Small intestine (tissue), 7 donors: ENCODE measurements around the gene MYO10. TPM values are rescaled to one million over a fixed set of nuclear protein-coding genes. Genes with fewer than 3 reads are reported as not detected.

Experiments used
- DNase-seq, 2 donors: peaks; one replicate each; pipeline versions ENCODE4 v3.0.0 to v3.0.0-alpha.2; 2013
- FAIRE-seq: peaks from 2 replicates; lab custom pipeline; 2012; peaks lifted over from hg19 to GRCh38; lab: Jason Lieb, UNC
- H3K27ac ChIP-seq, 3 donors: one replicate each; pipeline ENCODE4 v1.5.1; 2013; ENCODE audit warnings: low read length in 2 of 3, mild to moderate bottlenecking in 2 of 3, control low read depth in 1 of 3, inconsistent platforms in 1 of 3, low read depth in 1 of 3, moderate library complexity in 1 of 3
- H3K27me3 ChIP-seq, 3 donors: one replicate each; pipeline ENCODE4 v1.6.1; 2013; ENCODE audit warnings: low read length in 3 of 3, inconsistent platforms in 1 of 3; ENCODE audit not compliant: control insufficient read depth in 3 of 3, insufficient read depth in 3 of 3
- H3K36me3 ChIP-seq, 3 donors: one replicate each; pipeline ENCODE4 v1.6.1; 2013; ENCODE audit warnings: low read length in 3 of 3, inconsistent platforms in 1 of 3, low read depth in 1 of 3, mild to moderate bottlenecking in 1 of 3, moderate library complexity in 1 of 3; ENCODE audit not compliant: control insufficient read depth in 3 of 3, insufficient read depth in 2 of 3
- H3K4me1 ChIP-seq, 3 donors: one replicate each; pipeline ENCODE4 v1.6.1; 2013; ENCODE audit warnings: low read length in 2 of 3, inconsistent platforms in 1 of 3, low read depth in 1 of 3, mild to moderate bottlenecking in 1 of 3, moderate library complexity in 1 of 3; ENCODE audit not compliant: control insufficient read depth in 3 of 3, insufficient read depth in 2 of 3
- H3K4me3 ChIP-seq, 3 donors: one replicate each; pipeline ENCODE4 v1.5.1; 2013; ENCODE audit warnings: low read length in 3 of 3, control low read depth in 1 of 3, inconsistent platforms in 1 of 3, low read depth in 1 of 3, mild to moderate bottlenecking in 1 of 3, moderate library complexity in 1 of 3
- H3K9me3 ChIP-seq, 2 donors: one replicate each; pipeline ENCODE4 v1.6.1; 2013; ENCODE audit warnings: low read depth in 1 of 2, low read length in 1 of 2; ENCODE audit not compliant: control insufficient read depth in 2 of 2, insufficient read depth in 1 of 2
- WGBS, 3 donors: extraction: QIAGEN DNeasy Blood & Tissue Kit; methylation state at CpG; one replicate each; pipeline ENCODE4 v1.1.7; 2013; 5-methylcytosine and 5-hydroxymethylcytosine counted together
- polyA plus RNA-seq, 4 donors: library from polyadenylated mRNA; stranded (reverse) in 3 of 4; unstranded in 1 of 4; fragments of 200-250 nt in 3 of 4; fragments of 120-200 nt in 1 of 4; gene quantifications; one replicate each; pipeline versions ENCODE4 v1.2.1 to v1.2.3, GENCODE V29; 2013
- donor health status: healthy with polysubstance abuse.
- donor health status: control.
- donor health status: control.
- donor health status: Bipolar disorder and iron deficiency.
- donor health status: healthy.

The MYO10 gene
- polyA plus RNA-seq, 4 donors, result 10.3 to 36.5 (median 18.7) TPM

DNA sequence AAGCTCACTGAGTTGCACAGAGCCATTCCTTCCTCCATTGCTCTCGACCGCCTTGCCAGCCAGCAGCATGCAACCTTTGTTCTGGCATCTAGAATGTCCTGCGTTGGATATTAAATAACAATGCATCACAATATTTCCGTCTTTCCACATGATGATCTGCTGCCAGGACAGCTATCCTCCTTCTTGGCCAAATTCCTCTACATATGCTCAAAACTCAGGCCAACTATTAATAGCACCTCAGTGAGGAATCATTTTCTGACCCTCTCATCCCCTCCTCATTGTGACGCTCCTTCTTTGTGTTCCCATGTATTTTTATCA, 128.6 kb downstream of the MYO10 start:
- H3K4me3 ChIP-seq, result no peak overlapping the region
- H3K27ac ChIP-seq, result no peak overlapping the region
- no peaks in the 10 kb centered on the region for H3K9me3 ChIP-seq
- H3K36me3 ChIP-seq, result peaks cover 0 to 6% (median 0%) of the 10 kb centered on the region in 3 donors
- DNase-seq (no peak), FAIRE-seq (no peak)
- H3K27me3 ChIP-seq, result no peaks in the 10 kb centered on the region
- peaks cover 2 to 6% (median 4%) of the 10 kb centered on the region in 3 donors for H3K4me1 ChIP-seq
- WGBS, 3 donors, result 72 to 85% (median 83%) methylated on average over 5 of the region's 5 CpGs

DNA sequence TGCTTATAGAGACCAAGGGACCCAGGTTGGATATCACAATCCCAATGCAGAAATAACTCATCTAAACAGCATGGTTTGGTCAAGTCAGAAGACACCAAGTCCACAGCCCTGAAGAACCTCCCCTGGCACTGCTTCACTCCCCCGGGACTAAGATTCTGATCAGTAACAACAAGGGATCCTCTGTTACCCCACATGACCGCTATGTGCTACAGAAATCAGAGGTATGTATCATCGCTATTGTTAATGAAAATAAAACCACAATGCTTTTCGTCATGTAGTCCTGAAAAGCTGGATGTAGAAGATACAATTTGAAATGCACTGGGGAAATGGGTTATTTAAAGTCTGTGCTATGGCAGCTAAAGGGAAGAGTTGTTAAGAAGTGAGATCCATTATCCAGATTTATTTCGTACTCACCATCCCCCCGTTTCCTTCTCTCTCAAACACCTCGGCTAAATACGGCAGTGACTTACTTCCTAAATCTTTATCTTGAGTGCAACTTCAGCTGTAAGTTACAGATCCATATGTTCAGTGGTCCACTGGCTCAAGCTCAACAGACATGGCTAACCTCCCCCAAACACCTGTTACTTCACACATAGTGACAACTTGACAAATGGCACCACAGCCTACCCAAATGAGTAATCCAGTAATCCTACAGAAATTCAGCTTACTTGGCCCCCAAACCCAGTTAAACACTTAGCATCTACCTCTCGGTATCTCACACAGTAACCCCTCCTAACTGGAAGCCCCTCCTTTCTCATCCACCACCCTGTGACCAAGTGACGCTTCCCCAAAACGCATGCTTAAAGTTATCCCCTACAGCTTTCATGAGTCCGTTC, 129.2 kb downstream of the MYO10 start:
- DNase-seq, result no peak
- no peak for FAIRE-seq
- Histone ChIP-seq H3K4me1 (peaks cover under 1 to 2% (median under 1%) of the 10 kb centered on the region in 3 donors), H3K9me3 (no peaks in the 10 kb centered on the region), H3K36me3 (peaks cover 0 to 3% (median 0%) of the 10 kb centered on the region in 3 donors), H3K27ac (no peak overlapping the region), H3K27me3 (no peaks in the 10 kb centered on the region), H3K4me3 (no peak overlapping the region)
- WGBS, 3 donors, result 70 to 85% (median 72%) methylated on average over 12 of the region's 12 CpGs

DNA sequence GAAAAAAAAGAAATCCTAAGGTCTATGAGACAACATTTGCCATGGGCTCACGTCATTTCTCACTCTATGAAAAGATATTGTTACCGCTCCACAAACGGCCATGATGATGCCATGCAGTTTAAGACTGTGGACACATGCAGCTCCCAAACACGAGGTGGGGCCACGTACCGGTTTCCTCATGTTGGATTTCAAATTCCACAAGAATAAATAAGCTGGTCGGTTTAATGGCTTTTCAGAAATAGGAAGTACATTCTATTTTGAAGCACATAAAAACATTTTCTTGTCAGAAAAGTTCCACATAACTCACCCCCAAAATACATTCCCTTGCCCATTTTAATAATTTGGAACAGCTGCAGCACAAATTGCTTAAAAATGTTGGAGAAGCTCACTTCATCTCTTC, 130.6 kb downstream of the MYO10 start:
- no peak overlapping the region for H3K27ac ChIP-seq
- no peak for DNase-seq
- no peaks in the 10 kb centered on the region for H3K27me3 ChIP-seq
- peaks cover 0 to 3% (median 0%) of the 10 kb centered on the region in 3 donors for H3K36me3 ChIP-seq
- H3K4me1 ChIP-seq, result peaks cover 0 to 2% (median 0%) of the 10 kb centered on the region in 3 donors
- H3K9me3 ChIP-seq, result no peaks in the 10 kb centered on the region
- FAIRE-seq, result no peak
- no peak overlapping the region for H3K4me3 ChIP-seq
- WGBS, 3 donors, result 85 to 88% (median 88%) methylated on average over 7 of the region's 7 CpGs

DNA sequence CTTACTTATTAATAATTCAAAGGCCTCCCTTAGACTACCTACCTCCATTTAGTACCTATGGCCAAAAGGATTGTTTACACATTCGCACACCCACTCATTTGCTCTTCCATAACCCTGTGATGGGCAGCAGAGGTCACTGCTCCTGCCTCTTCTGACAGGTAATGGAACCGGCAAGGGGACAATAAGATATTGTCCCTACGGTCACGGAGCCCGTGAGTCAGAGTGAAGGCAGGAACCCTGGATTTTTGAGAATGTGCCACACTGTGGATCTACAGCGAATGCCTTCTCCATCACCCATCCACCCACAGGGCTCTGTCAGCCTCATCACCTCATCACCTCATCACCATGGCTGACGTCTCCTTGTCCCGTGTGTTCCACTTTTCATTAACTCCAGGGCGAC, 132.3 kb downstream of the MYO10 start:
- Histone ChIP-seq H3K9me3 (no peaks in the 10 kb centered on the region), H3K4me1 (no peaks in the 10 kb centered on the region), H3K4me3 (no peak overlapping the region), H3K36me3 (peaks cover 0 to 3% (median 0%) of the 10 kb centered on the region in 3 donors), H3K27me3 (no peaks in the 10 kb centered on the region), H3K27ac (no peak overlapping the region)
- no peak for FAIRE-seq
- 92 to 94% (median 92%) methylated on average over 9 of the region's 9 CpGs for WGBS, 3 donors
- DNase-seq, result no peak

DNA sequence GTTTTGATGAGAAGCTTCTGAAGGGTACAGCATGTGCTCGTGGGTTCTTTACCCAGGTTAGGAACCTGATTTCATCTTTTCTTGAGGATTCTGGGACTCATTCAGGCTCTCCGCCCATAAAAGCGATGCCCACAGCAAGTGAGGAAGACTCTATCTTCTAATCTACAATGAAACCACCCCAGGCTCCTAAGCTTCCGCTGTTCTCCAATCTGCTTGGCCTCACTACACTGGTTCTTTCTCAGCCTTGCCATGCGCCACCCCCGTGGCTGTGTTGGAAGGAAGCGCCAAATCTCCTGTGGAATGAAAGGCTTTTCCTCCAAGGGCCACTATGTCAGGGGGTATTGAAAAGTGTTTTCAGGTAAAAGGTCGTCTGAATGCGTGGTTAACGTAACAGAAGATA, 135.6 kb downstream of the MYO10 start:
- no peaks in the 10 kb centered on the region for H3K4me1 ChIP-seq
- no peak for DNase-seq
- WGBS, 3 donors, result 89 to 93% (median 90%) methylated on average over 10 of the region's 10 CpGs

DNA sequence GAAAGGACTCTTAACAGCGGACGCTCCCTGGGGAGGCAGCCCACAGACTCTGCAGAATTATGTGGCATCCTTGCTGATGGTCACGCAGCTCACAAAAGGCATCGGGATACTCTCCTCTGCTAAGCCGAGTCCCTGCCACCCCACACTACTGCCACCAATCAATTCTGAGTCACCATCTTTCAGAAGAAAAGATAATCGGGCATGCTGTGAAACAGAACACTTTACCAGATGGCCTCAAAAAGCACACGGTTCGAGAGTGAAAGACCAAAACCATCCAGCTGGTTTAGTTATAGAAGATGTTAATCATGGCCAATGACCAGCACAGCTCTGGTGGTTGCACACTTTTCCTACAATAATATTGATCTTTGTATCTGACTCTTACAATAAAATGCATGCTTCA, 136.3 kb downstream of the MYO10 start:
- DNase-seq, result no peak
- WGBS, 3 donors, result 85 to 87% (median 85%) methylated on average over 8 of the region's 8 CpGs

More for the DNA sequence above, 135.6 kb downstream of the MYO10 start:
- no peaks in the 10 kb centered on the region for H3K27me3 ChIP-seq
- peaks cover 0 to 7% (median 0%) of the 10 kb centered on the region in 3 donors for H3K36me3 ChIP-seq
- peaks cover 0 to 4% of the 10 kb centered on the region in 2 donors for H3K9me3 ChIP-seq
- no peak overlapping the region for H3K4me3 ChIP-seq
- no peak overlapping the region for H3K27ac ChIP-seq
- FAIRE-seq, result no peak

DNA sequence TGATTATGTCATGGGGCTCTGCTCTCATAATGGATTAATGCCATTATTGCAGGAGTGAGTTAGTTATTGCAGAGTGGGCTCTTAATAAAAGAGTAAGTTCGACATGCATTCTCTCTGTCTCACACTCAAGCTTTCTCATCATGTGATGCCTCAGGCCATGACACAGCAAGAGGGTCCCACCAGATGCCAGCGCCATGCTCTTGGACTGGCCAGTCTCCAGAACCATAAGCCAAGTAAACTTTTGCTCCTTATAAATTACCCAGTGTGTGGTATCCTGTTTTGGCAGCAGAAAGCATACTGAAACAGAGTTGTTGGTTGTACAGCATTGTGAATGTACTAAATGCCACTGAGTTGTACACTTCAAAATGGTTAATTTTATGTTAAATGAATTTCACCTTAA, 138.1 kb downstream of the MYO10 start:
- Histone ChIP-seq H3K4me1 (no peaks in the 10 kb centered on the region), H3K4me3 (no peak overlapping the region), H3K36me3 (peaks cover 0 to 16% (median 0%) of the 10 kb centered on the region in 3 donors), H3K9me3 (peaks cover 0 to 4% of the 10 kb centered on the region in 2 donors), H3K27me3 (no peaks in the 10 kb centered on the region), H3K27ac (no peak overlapping the region)
- no peak for DNase-seq
- no peak for FAIRE-seq
- 96 to 98% (median 97%) methylated on average over 2 of the region's 2 CpGs for WGBS, 3 donors

More for the DNA sequence above, 136.3 kb downstream of the MYO10 start:
- Histone ChIP-seq H3K4me3 (no peak overlapping the region), H3K27ac (no peak overlapping the region), H3K9me3 (peaks cover 0 to 4% of the 10 kb centered on the region in 2 donors), H3K36me3 (peaks cover 0 to 7% (median 0%) of the 10 kb centered on the region in 3 donors), H3K4me1 (no peaks in the 10 kb centered on the region), H3K27me3 (no peaks in the 10 kb centered on the region)
- no peak for FAIRE-seq

DNA sequence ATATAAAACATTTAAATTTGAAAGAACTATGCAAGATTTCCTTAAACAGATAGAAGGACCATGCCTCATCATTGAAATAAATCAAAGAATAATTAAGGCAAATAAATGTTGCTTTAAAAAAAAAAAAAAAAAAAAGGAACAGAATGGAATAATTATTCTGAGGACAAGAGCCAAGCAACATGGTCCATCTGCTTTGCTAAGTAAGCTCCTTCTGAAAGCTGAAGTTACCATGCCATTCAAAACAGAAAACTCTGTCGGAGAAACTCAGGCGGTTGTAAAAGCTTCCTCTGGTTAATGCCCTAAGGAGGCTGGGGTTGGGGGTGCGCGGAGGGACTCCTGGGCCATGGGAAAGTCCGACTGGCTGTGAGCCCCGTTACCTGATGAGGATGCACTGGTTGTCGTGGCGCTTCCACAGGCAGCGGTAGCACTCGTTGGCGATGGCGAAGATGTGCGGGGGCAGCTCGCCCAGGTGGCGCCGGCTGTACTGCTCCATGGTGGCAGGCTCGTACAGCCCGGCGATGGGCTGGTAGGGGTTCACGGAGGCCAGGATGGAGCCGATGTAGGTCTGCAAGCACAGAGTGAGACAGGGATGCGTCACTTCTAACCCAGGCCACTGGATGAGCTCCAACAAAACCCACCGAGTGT, 141.7 kb downstream of the MYO10 start:
- H3K36me3 ChIP-seq, result peaks cover 0 to 23% (median 0%) of the 10 kb centered on the region in 3 donors
- DNase-seq, result no peak

More for the DNA sequence above, 141.7 kb downstream of the MYO10 start:
- H3K4me1 ChIP-seq, result no peaks in the 10 kb centered on the region
- peaks cover 0 to 4% of the 10 kb centered on the region in 2 donors for H3K9me3 ChIP-seq
- no peaks in the 10 kb centered on the region for H3K27me3 ChIP-seq
- H3K4me3 ChIP-seq, result no peak overlapping the region
- 93 to 96% (median 93%) methylated on average over 23 of the region's 23 CpGs for WGBS, 3 donors
- FAIRE-seq, result no peak
- no peak overlapping the region for H3K27ac ChIP-seq
